Activated CD4-positive, alpha-beta memory T cell treated with anti-CD3 and anti-CD28 coated beads for 36 hours (primary cell): ENCODE measurements around the gene NLGN4Y. TPM values are rescaled to one million over a fixed set of nuclear protein-coding genes. Genes with fewer than 3 reads are reported as not detected.

Experiments
- CTCF ChIA-PET: fragments of 350-600 bp; sonication (Branson Sonifier 250); formaldehyde crosslinking; loops from one replicate; lab custom pipeline; 2021; ENCODE audit warnings: antibody characterized with exemption, inconsistent platforms; lab: Charles Lee
- POLR2A ChIA-PET: fragments of 350-600 bp; sonication (Branson Sonifier 250); formaldehyde crosslinking; loops from one replicate; lab custom pipeline; 2021; ENCODE audit warnings: antibody characterized with exemption; lab: Charles Lee
- DNase-seq: peaks from one replicate; pipeline ENCODE4 v3.0.0-alpha.2; 2020
- H3K27ac Mint-ChIP-seq: one replicate; pipeline ENCODE4 v1.8.0; 2021; ENCODE audit warnings: mixed read lengths
- H3K27me3 Mint-ChIP-seq: one replicate; pipeline ENCODE4 v1.8.0; 2021; ENCODE audit warnings: mixed read lengths
- H3K36me3 Mint-ChIP-seq: one replicate; pipeline ENCODE4 v1.8.0; 2021; ENCODE audit warnings: mixed read lengths
- H3K4me1 Mint-ChIP-seq: one replicate; pipeline ENCODE4 v1.8.0; 2021; ENCODE audit warnings: low read depth, mixed read lengths
- H3K4me3 Mint-ChIP-seq: one replicate; pipeline ENCODE4 v1.8.0; 2021; ENCODE audit warnings: mild to moderate bottlenecking, mixed read lengths
- H3K9me3 Mint-ChIP-seq: one replicate; pipeline ENCODE4 v1.8.0; 2021; ENCODE audit warnings: mixed read lengths
- intact Hi-C: fragments of 100-400 bp; cut with micrococcal nuclease; formaldehyde crosslinking; loops from one replicate; pipeline ENCODE4 v1.15.1; 2023
- total RNA-seq, 2 experiments: library from RNA; stranded (reverse); gene quantifications; one replicate each; pipeline ENCODE4 v1.2.3, GENCODE V29; 2021

NLGN4Y gene
- total RNA-seq, 2 experiments from 2014 or later: 3.0 to 3.8 TPM

- peaks cover 4% of the 10 kb centered on the region for H3K9me3 Mint-ChIP-seq
Measured at GRCh38 chrY:14586725-14587124, 62.4 kb downstream of the NLGN4Y start.

DNA sequence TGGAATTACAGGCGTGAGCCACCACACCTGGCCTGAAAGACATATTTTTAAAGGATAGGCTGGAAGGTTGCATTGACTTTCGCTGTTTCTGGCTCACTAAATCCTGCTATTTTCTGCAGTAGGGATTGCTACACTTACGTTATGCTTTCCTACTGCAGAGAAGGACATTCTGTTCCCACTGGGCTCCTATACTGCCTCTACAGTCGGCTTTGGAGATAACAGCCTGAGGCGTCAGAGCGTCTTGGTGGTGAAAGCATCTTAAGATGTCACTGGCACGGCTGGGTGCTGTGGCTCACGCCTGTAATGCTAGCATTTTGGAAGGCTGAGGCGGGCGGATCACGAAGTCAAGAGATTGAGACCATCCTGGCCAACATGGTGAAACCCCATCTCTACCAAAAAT is 77.0 kb downstream of the NLGN4Y start:
- Mint-ChIP-seq H3K27ac (no peak overlapping the region), H3K27me3 (no peaks in the 10 kb centered on the region), H3K4me1 (no peaks in the 10 kb centered on the region), H3K9me3 (peaks cover 2% of the 10 kb centered on the region), H3K4me3 (no peak overlapping the region), H3K36me3 (no peaks in the 10 kb centered on the region)
- ChIA-PET POLR2A (no interaction called here), CTCF (no interaction called here)
- DNase-seq: no peak
- intact Hi-C loops: no loop called here

More at GRCh38 chrY:14586725-14587124, 62.4 kb downstream of the NLGN4Y start:
- H3K4me1 Mint-ChIP-seq: no peaks in the 10 kb centered on the region
- DNase-seq: no peak
- no peaks in the 10 kb centered on the region for H3K27me3 Mint-ChIP-seq
- H3K4me3 Mint-ChIP-seq: no peak overlapping the region
- H3K27ac Mint-ChIP-seq: no peak overlapping the region
- H3K36me3 Mint-ChIP-seq: peaks cover 4% of the 10 kb centered on the region
- CTCF ChIA-PET: no interaction called here
- intact Hi-C loops: no loop called here
- POLR2A ChIA-PET: no interaction called here

- no peaks in the 10 kb centered on the region for H3K4me1 Mint-ChIP-seq
- H3K9me3 Mint-ChIP-seq: peaks cover 5% of the 10 kb centered on the region
- no peaks in the 10 kb centered on the region for H3K27me3 Mint-ChIP-seq
- no peak overlapping the region for H3K27ac Mint-ChIP-seq
- no peak for DNase-seq
- peaks cover 7% of the 10 kb centered on the region for H3K36me3 Mint-ChIP-seq
- H3K4me3 Mint-ChIP-seq: no peak overlapping the region
- intact Hi-C loops: no loop called here
- POLR2A ChIA-PET: no interaction called here
- CTCF ChIA-PET: no interaction called here
Measured at GRCh38 chrY:14617625-14618024, 93.3 kb downstream of the NLGN4Y start.

- no peak for DNase-seq
- POLR2A ChIA-PET: no interaction called here
- Mint-ChIP-seq H3K4me3 (no peak overlapping the region), H3K9me3 (peaks cover 5% of the 10 kb centered on the region), H3K36me3 (peaks cover 7% of the 10 kb centered on the region), H3K27me3 (no peaks in the 10 kb centered on the region), H3K27ac (no peak overlapping the region), H3K4me1 (no peaks in the 10 kb centered on the region)
- intact Hi-C loops: no loop called here
- CTCF ChIA-PET: no interaction called here
Measured at GRCh38 chrY:14618513-14618912, 94.2 kb downstream of the NLGN4Y start.

DNA sequence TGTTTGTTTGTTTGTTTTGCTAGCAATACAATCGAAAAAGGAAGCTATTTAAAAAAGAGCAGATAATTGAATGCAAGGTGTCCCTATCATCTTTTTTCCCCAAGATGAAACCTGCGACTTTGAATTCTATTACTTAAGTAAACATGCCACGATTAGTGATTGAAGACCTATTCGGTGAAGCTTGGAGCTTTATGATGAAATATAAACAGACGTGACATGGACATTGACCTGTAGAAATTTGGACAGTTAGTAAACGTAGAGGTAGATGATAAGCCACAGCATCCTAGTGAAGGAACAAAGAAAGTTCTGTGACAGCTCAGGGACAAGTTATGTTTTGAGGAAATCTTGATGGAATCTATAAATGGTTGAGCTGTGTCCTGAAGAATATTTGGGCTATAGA is 103.9 kb downstream of the NLGN4Y start:
- POLR2A ChIA-PET: interaction anchor here (0.6 kb wide), 1 partner anchor 1110 kb away, joined by 3 read pairs; no protein-coding TSS in a partner anchor
- Mint-ChIP-seq H3K4me3 (no peak overlapping the region), H3K36me3 (peaks cover 5% of the 10 kb centered on the region), H3K27ac (no peak overlapping the region), H3K27me3 (no peaks in the 10 kb centered on the region), H3K4me1 (peaks cover 2% of the 10 kb centered on the region), H3K9me3 (no peaks in the 10 kb centered on the region)
- intact Hi-C loops: no loop called here
- DNase-seq: no peak
- CTCF ChIA-PET: no interaction called here

DNA sequence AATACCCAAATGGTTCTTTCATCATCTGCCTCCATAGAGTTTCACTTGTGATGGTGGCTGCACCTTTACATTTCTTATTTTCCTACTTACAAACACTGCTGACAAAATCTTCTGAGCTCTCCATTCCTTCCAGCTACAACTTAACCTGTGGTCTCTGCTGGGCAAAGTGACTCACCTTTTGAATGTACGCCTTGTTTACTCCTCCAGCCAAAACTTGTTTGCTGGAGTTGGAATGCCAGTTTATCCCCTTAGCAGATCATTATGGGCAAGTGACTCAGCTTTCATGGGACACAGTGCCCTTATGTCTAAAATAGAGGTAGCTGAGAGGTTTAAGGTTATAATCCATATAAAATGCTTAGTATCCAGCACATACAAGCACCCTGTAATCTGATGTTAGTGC is 107.3 kb downstream of the NLGN4Y start:
- Mint-ChIP-seq H3K4me3 (no peak overlapping the region), H3K36me3 (no peaks in the 10 kb centered on the region), H3K4me1 (peaks cover 2% of the 10 kb centered on the region), H3K27ac (no peak overlapping the region), H3K9me3 (no peaks in the 10 kb centered on the region), H3K27me3 (no peaks in the 10 kb centered on the region)
- intact Hi-C loops: no loop called here
- no peak for DNase-seq
- POLR2A ChIA-PET: no interaction called here
- CTCF ChIA-PET: no interaction called here

- Mint-ChIP-seq H3K27ac (no peak overlapping the region), H3K4me3 (no peak overlapping the region), H3K4me1 (peaks cover 2% of the 10 kb centered on the region), H3K9me3 (no peaks in the 10 kb centered on the region), H3K27me3 (no peaks in the 10 kb centered on the region), H3K36me3 (peaks cover 1% of the 10 kb centered on the region)
- DNase-seq: no peak
- intact Hi-C loops: no loop called here
- ChIA-PET CTCF (no interaction called here), POLR2A (no interaction called here)
Measured at GRCh38 chrY:14633718-14634117, 109.4 kb downstream of the NLGN4Y start.

- no peak for DNase-seq
- peaks cover 2% of the 10 kb centered on the region for H3K4me1 Mint-ChIP-seq
- intact Hi-C loops: no loop called here
- no peaks in the 10 kb centered on the region for H3K9me3 Mint-ChIP-seq
- no peaks in the 10 kb centered on the region for H3K27me3 Mint-ChIP-seq
- ChIA-PET CTCF (no interaction called here), POLR2A (no interaction called here)
- H3K4me3 Mint-ChIP-seq: no peak overlapping the region
- H3K36me3 Mint-ChIP-seq: peaks cover 1% of the 10 kb centered on the region
- no peak overlapping the region for H3K27ac Mint-ChIP-seq
Measured at GRCh38 chrY:14634954-14635353, 110.6 kb downstream of the NLGN4Y start.

DNA sequence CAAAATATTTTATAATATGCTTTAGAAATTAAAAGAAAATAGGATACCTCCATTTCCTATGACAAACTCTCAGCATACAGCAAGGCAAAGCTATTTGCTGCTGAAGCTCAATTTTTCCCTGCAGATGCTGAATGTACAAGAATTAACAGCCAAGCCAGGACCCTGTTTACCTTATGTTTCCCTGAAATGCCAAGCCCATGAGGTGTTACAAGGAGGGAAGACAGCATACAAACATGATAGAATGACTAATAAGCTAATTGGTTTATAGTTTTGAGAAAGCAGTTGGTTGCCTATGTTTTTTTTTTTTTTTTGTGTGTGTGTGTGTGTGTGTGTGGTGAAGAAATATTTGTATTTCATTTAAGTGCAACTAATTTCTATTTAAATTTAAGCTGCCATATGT is 113.2 kb downstream of the NLGN4Y start:
- CTCF ChIA-PET: no interaction called here
- H3K4me3 Mint-ChIP-seq: no peak overlapping the region
- H3K27me3 Mint-ChIP-seq: no peaks in the 10 kb centered on the region

DNA sequence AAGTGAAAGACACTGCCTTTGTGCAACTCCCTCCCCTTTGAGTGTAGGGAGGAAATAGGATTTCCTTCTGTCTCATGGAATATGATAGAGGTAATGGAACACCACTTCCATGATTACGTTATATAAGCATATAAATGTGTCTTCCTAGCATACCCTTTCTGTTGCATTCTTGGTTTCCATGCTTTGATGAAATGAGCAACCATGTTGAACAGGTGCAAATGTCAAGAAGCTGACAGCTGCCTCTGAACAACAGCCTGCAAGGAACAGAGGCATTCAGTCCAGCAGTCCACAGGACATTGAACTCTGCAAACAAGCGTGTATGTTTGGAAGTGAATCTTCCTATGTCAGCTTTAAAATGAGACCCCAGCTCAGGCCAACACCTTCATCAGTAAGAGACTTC is 117.5 kb downstream of the NLGN4Y start:
- POLR2A ChIA-PET: no interaction called here
- Mint-ChIP-seq H3K4me1 (no peaks in the 10 kb centered on the region), H3K27ac (no peak overlapping the region), H3K27me3 (no peaks in the 10 kb centered on the region), H3K4me3 (no peak overlapping the region), H3K9me3 (no peaks in the 10 kb centered on the region), H3K36me3 (peaks cover 1% of the 10 kb centered on the region)
- no peak for DNase-seq
- CTCF ChIA-PET: no interaction called here
- intact Hi-C loops: no loop called here

More for the DNA sequence above, 113.2 kb downstream of the NLGN4Y start:
- H3K9me3 Mint-ChIP-seq: no peaks in the 10 kb centered on the region
- intact Hi-C loops: no loop called here
- no peak for DNase-seq
- H3K4me1 Mint-ChIP-seq: no peaks in the 10 kb centered on the region
- POLR2A ChIA-PET: no interaction called here
- no peak overlapping the region for H3K27ac Mint-ChIP-seq
- peaks cover 1% of the 10 kb centered on the region for H3K36me3 Mint-ChIP-seq

DNA sequence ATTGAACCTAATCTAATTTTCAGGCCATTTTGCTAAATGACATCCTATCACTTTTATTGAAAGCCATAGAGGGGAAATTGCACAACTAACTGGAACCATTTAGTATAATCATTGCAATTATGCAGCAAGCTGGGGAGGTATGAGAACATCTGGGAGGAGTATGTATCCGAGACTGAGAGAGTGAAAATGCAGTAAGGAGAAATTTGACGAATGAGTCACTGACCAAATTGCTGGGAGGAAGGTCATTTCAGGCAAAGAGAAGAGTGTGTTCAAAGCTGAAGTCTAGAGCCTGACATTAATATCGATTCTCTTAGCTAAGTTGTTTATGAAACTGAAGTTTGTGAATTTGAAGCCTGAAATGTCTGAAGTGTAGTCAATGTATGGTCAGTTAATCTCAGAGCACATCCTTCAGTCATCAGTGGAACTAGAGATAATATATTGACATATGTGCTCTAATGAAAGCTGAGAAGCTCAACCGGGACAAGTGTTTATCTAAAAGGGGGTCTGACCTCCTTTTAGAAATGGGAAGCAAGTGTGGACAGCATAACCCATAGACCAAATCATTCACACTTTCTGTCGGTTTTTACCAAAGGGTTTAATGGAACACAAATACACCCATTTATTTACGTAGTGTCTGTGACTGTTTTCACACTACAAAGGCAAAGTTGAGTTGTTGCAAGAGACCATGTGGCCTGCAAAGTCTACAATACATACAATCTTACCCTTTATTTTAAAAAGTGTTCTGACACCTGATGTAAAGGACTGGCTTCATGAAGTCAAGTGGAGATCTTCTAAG is 120.0 kb downstream of the NLGN4Y start:
- Mint-ChIP-seq H3K4me3 (no peak overlapping the region), H3K36me3 (no peaks in the 10 kb centered on the region), H3K27me3 (no peaks in the 10 kb centered on the region), H3K9me3 (no peaks in the 10 kb centered on the region), H3K27ac (no peak overlapping the region), H3K4me1 (no peaks in the 10 kb centered on the region)
- ChIA-PET CTCF (no interaction called here), POLR2A (no interaction called here)
- no peak for DNase-seq
- intact Hi-C loops: no loop called here

DNA sequence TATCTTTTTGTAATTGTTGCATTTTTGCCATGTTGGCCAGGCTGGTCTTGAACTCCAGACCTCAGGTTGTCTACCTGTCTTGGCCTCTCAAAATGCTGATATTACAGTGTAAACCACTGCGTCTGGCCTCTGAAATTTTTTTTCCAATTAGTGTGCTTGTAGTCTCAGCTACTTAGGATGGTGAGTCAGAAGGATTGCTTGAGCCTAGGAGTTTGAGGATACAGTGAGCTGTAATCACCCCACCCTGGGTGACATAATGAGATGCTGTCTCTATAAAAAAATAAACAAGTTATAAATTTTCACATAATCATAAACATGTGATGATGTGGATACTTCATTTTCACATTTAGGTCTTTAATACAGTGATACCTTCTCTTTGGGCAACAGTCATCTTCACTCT is 154.9 kb downstream of the NLGN4Y start:
- no peak overlapping the region for H3K27ac Mint-ChIP-seq
- ChIA-PET CTCF (no interaction called here), POLR2A (no interaction called here)
- H3K4me1 Mint-ChIP-seq: no peaks in the 10 kb centered on the region
- H3K27me3 Mint-ChIP-seq: no peaks in the 10 kb centered on the region
- intact Hi-C loops: no loop called here
- H3K36me3 Mint-ChIP-seq: peaks cover 4% of the 10 kb centered on the region
- no peak overlapping the region for H3K4me3 Mint-ChIP-seq
- H3K9me3 Mint-ChIP-seq: peaks cover 2% of the 10 kb centered on the region
- no peak for DNase-seq

GRCh38 chrY:14694543-14694942 is 170.2 kb downstream of the NLGN4Y start:
- Mint-ChIP-seq H3K9me3 (no peaks in the 10 kb centered on the region), H3K4me3 (no peak overlapping the region), H3K27ac (no peak overlapping the region), H3K4me1 (no peaks in the 10 kb centered on the region), H3K36me3 (no peaks in the 10 kb centered on the region), H3K27me3 (no peaks in the 10 kb centered on the region)
- CTCF ChIA-PET: no interaction called here
- POLR2A ChIA-PET: no interaction called here
- no peak for DNase-seq
- intact Hi-C loops: no loop called here
